Karpas-422 (cell line): ENCODE results near the gene ZNF683. TPM values are rescaled to one million over a fixed set of nuclear protein-coding genes. Genes with fewer than 3 reads are reported as not detected.
"Not testable (repeated sequence)": the region's sequence is repeated elsewhere in the genome, so short reads cannot be mapped to it uniquely, and the experiment has no call there.

ENCODE experiments used
- DNase-seq: peaks from one replicate; pipeline ENCODE4 v3.0.0-alpha.2; 2015
- H2AFZ ChIP-seq: fragments of 200-600 bp; sonication (generic); 2 replicates; pipeline ENCODE4 v1.6.1; 2014; ENCODE audit warnings: antibody characterized with exemption, low read length, mixed read lengths
- H3K27ac ChIP-seq: fragments of 200-600 bp; sonication (generic); 2 replicates; pipeline ENCODE4 v1.5.1; 2014; ENCODE audit warnings: mild to moderate bottlenecking, low read length, moderate library complexity
- H3K27me3 ChIP-seq: fragments of 200-600 bp; sonication (generic); 2 replicates; pipeline ENCODE4 v1.6.1; 2014; ENCODE audit warnings: low read length, mixed read lengths
- H3K36me3 ChIP-seq: fragments of 200-600 bp; sonication (generic); 2 replicates; pipeline ENCODE4 v1.6.1; 2014; ENCODE audit warnings: low read length, mixed read lengths; ENCODE audit not compliant: insufficient read depth
- H3K4me1 ChIP-seq: fragments of 200-600 bp; sonication (generic); 2 replicates; pipeline ENCODE4 v1.6.1; 2014; ENCODE audit warnings: mild to moderate bottlenecking, low read length, mixed read lengths
- H3K4me2 ChIP-seq: fragments of 200-600 bp; sonication (generic); 2 replicates; pipeline ENCODE4 v1.6.1; 2014; ENCODE audit warnings: low read length, low read depth, mild to moderate bottlenecking; ENCODE audit not compliant: poor library complexity, severe bottlenecking
- H3K4me3 ChIP-seq: fragments of 200-600 bp; sonication (generic); 2 replicates; pipeline ENCODE4 v1.5.1; 2014; ENCODE audit warnings: mild to moderate bottlenecking, antibody characterized with exemption, low read length, mixed read lengths
- H3K79me2 ChIP-seq: fragments of 200-600 bp; sonication (generic); 2 replicates; pipeline ENCODE4 v1.6.1; 2014; ENCODE audit warnings: mild to moderate bottlenecking, low read length, mixed read lengths
- H3K9ac ChIP-seq: fragments of 200-600 bp; sonication (generic); 2 replicates; pipeline ENCODE4 v1.6.0; 2014; ENCODE audit warnings: low read length
- H3K9me2 ChIP-seq: fragments of 200-600 bp; sonication (generic), shearing (Covaris generic); replicated peaks from 2 replicates; pipeline ENCODE4 v1.6.0; 2014; ENCODE audit warnings: mild to moderate bottlenecking, low read length, moderate library complexity; ENCODE audit not compliant: insufficient read depth
- H3K9me3 ChIP-seq: fragments of 300-700, 200-600 bp; sonication (generic); 2 replicates; pipeline ENCODE4 v1.6.1; 2014; ENCODE audit warnings: low read length, mixed read lengths
- H4K20me1 ChIP-seq: fragments of 200-600 bp; sonication (generic); 2 replicates; pipeline ENCODE4 v1.6.1; 2014; ENCODE audit warnings: mild to moderate bottlenecking, antibody characterized with exemption, low read length, low read depth; ENCODE audit not compliant: insufficient read depth
- total RNA-seq: library from RNA; depleted of rRNA; stranded (reverse); fragments of >200 nt; shearing (Covaris generic); gene quantifications from 2 replicates; pipeline ENCODE4 v1.2.3, GENCODE V29; 2014; ENCODE audit warnings: low replicate concordance

Gene ZNF683
- total RNA-seq, 1 experiment from 2014 or later, result not detected

GRCh38 chr1:26391450-26391849 is 18.9 kb upstream of the ZNF683 start:
- no peaks in the 10 kb centered on the region for H3K4me1 ChIP-seq

GRCh38 chr1:26389604-26390247 is 17.2 kb upstream of the ZNF683 start:
- no peak for DNase-seq
- Histone ChIP-seq H3K4me1 (no peaks in the 10 kb centered on the region), H3K27me3 (no peaks in the 10 kb centered on the region), H3K4me3 (no peak overlapping the region), H3K4me2 (no peak overlapping the region), H3K9ac (no peak overlapping the region), H3K36me3 (no peaks in the 10 kb centered on the region), H3K9me2 (no peaks in the 10 kb centered on the region), H2AFZ (no peak overlapping the region), H4K20me1 (no peaks in the 10 kb centered on the region), H3K9me3 (no peaks in the 10 kb centered on the region), H3K27ac (no peak overlapping the region), H3K79me2 (no peaks in the 10 kb centered on the region)

More at GRCh38 chr1:26391450-26391849, 18.9 kb upstream of the ZNF683 start:
- H3K9me2 ChIP-seq, result no peaks in the 10 kb centered on the region
- H3K27ac ChIP-seq, result no peak overlapping the region
- H2AFZ ChIP-seq, result no peak overlapping the region
- H3K4me2 ChIP-seq, result no peak overlapping the region
- H3K9ac ChIP-seq, result no peak overlapping the region
- H3K27me3 ChIP-seq, result no peaks in the 10 kb centered on the region
- no peaks in the 10 kb centered on the region for H4K20me1 ChIP-seq
- no peaks in the 10 kb centered on the region for H3K79me2 ChIP-seq
- H3K36me3 ChIP-seq, result no peaks in the 10 kb centered on the region
- H3K4me3 ChIP-seq, result no peak overlapping the region
- peak; percentile 77 for DNase-seq
- no peaks in the 10 kb centered on the region for H3K9me3 ChIP-seq

DNA sequence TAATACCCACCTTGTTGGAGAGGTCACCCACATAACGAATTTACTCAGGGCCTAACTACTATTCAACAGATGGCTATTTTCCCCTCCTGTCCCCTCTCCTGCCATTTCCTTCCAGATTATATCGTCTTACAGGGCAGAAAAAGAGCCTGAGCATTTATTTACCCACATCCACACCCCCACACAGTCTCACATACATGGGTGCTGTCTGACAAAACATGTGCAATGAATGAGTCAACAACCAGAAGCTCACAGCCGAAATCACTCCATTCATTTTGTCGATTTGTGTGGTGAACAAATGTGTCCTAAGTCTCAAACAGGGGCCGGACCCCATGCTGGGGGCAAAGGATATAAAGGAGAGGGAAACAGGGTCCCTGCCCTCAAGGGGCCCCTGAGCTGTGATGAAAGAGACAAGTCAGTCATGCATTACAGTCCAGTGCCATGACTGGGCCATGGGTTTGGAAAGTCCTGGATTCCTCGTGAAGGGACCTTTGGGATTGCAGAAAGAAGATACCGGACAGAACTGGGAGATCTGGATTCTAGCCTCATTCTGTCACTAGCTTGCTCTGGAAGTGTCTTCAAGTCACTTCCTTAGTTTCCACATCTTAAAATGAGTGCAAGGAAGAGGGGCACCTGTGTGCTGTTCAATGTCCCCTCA is 16.4 kb upstream of the ZNF683 start:
- H3K27ac ChIP-seq, result no peak overlapping the region
- H4K20me1 ChIP-seq, result no peaks in the 10 kb centered on the region
- no peak overlapping the region for H3K4me2 ChIP-seq
- H3K9me2 ChIP-seq, result no peaks in the 10 kb centered on the region
- no peaks in the 10 kb centered on the region for H3K4me1 ChIP-seq
- no peaks in the 10 kb centered on the region for H3K27me3 ChIP-seq
- H3K4me3 ChIP-seq, result no peak overlapping the region
- H3K9ac ChIP-seq, result no peak overlapping the region
- H3K36me3 ChIP-seq, result no peaks in the 10 kb centered on the region
- H3K79me2 ChIP-seq, result no peaks in the 10 kb centered on the region
- DNase-seq, result no peak
- H3K9me3 ChIP-seq, result no peaks in the 10 kb centered on the region
- H2AFZ ChIP-seq, result no peak overlapping the region

DNA sequence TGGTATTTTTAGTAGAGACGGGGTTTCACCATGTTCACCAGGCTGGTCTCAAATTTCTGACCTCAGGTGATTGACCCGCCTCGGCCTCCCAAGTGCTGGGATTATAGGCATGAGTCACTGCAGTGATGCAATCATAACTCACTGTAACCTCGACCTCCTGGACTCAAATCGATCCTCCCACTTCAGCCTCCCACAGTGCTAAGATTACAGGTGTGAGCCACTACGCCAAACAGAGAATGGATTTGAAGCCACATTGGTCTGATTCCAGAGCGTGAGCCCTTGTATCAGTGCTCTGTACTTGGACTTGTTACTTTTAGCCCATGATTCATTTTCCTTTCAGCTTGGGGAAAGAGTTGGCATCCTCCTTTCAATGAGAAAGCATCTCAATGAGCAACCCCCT is 14.9 kb upstream of the ZNF683 start:
- no peaks in the 10 kb centered on the region for H3K9me3 ChIP-seq
- H3K4me1 ChIP-seq, result no peaks in the 10 kb centered on the region
- H3K4me2 ChIP-seq, result no peak overlapping the region
- H3K9me2 ChIP-seq, result no peaks in the 10 kb centered on the region
- no peak overlapping the region for H2AFZ ChIP-seq
- H3K27ac ChIP-seq, result no peak overlapping the region
- H3K36me3 ChIP-seq, result no peaks in the 10 kb centered on the region
- H3K4me3 ChIP-seq, result no peak overlapping the region
- no peaks in the 10 kb centered on the region for H3K79me2 ChIP-seq
- H3K27me3 ChIP-seq, result no peaks in the 10 kb centered on the region
- no peak overlapping the region for H3K9ac ChIP-seq
- H4K20me1 ChIP-seq, result no peaks in the 10 kb centered on the region
- peak; percentile 35 for DNase-seq

GRCh38 chr1:26385063-26385462 is 12.5 kb upstream of the ZNF683 start:
- not testable (repeated sequence) for H4K20me1 ChIP-seq, H3K4me2 ChIP-seq, H3K4me1 ChIP-seq

DNA sequence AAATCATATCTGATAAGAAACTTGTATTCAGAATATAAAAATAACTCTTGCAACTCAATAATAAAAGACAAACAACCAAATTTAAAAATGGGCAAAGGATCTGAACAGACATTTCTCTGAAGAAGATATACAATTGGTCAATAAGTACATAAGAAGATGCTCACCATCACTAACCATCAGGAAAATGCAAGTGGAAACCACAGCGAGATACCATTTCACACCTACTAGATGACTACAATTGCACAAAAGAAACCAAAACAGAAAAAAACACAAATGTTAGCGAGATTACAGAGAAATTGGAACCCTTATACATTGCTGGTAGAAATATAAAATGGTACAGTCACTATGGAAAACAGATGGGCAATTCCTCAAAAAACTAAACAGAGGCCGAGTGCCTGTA is 11.5 kb upstream of the ZNF683 start:
- Histone ChIP-seq H3K4me2 (no peak overlapping the region), H2AFZ (no peak overlapping the region), H3K36me3 (no peaks in the 10 kb centered on the region), H4K20me1 (no peaks in the 10 kb centered on the region), H3K9ac (no peak overlapping the region), H3K9me2 (no peaks in the 10 kb centered on the region), H3K4me3 (no peak overlapping the region), H3K9me3 (no peaks in the 10 kb centered on the region), H3K27ac (no peak overlapping the region), H3K4me1 (no peaks in the 10 kb centered on the region), H3K27me3 (no peaks in the 10 kb centered on the region), H3K79me2 (no peaks in the 10 kb centered on the region)
- peak; percentile 26 for DNase-seq

More at GRCh38 chr1:26385063-26385462, 12.5 kb upstream of the ZNF683 start:
- not testable (repeated sequence) for H3K4me3 ChIP-seq, H3K9me3 ChIP-seq, H3K27ac ChIP-seq, H3K36me3 ChIP-seq, H3K79me2 ChIP-seq, H2AFZ ChIP-seq, H3K27me3 ChIP-seq, H3K9ac ChIP-seq, H3K9me2 ChIP-seq
- DNase-seq, result peak; percentile 23

- DNase-seq, result peak; percentile 9
- Histone ChIP-seq H3K36me3 (no peaks in the 10 kb centered on the region), H3K27ac (no peak overlapping the region), H3K4me1 (no peaks in the 10 kb centered on the region), H2AFZ (no peak overlapping the region), H3K4me3 (no peak overlapping the region), H3K9me3 (no peaks in the 10 kb centered on the region), H3K9me2 (no peaks in the 10 kb centered on the region), H3K9ac (no peak overlapping the region), H3K27me3 (no peaks in the 10 kb centered on the region), H4K20me1 (no peaks in the 10 kb centered on the region), H3K4me2 (no peak overlapping the region), H3K79me2 (no peaks in the 10 kb centered on the region)
Measured at GRCh38 chr1:26378879-26379251, 6.3 kb upstream of the ZNF683 start.

DNA sequence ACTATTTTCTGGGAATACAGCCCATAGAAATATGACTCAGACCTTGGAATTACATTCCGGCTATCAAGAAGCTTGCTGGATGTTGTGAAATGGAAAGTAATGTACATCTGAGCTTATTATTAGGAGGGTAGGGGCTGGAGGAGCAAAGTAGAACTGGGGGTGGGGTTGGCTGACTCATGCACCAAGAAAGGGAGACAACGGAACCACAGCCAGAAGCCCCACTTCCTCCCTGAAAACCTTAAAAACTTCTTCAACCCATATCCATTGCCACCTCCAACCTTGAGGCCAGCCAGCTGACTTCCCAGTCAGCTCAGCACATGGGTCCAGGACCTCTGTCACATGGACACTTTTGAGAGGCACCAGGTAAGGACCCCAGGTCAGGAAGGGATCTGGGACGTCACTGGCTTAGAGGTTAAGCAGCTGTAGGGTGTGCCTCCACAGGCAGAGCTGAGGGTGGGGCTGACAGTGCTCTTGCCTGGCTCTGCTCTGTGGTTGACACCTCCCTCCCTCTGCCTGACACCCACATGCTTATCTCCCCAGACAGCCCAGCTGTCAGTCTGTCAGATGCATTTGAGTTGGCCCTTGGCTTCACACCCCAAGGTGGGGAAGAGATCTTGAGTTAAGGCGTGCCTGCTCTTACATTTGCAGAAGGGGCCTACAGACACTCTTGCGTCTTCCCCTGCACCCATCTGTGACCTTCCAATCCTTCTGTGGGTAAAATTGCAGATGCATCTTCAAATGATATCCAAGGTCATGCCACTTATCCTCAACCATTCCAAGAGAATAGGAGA is 5.7 kb upstream of the ZNF683 start:
- no peaks in the 10 kb centered on the region for H3K27me3 ChIP-seq
- no peak overlapping the region for H3K4me3 ChIP-seq
- no peaks in the 10 kb centered on the region for H3K36me3 ChIP-seq
- H3K4me2 ChIP-seq, result no peak overlapping the region
- H3K9me2 ChIP-seq, result no peaks in the 10 kb centered on the region
- H3K9me3 ChIP-seq, result no peaks in the 10 kb centered on the region
- DNase-seq, result peak; percentile 26
- no peak overlapping the region for H3K9ac ChIP-seq
- no peaks in the 10 kb centered on the region for H3K79me2 ChIP-seq
- no peak overlapping the region for H3K27ac ChIP-seq
- no peaks in the 10 kb centered on the region for H3K4me1 ChIP-seq
- no peaks in the 10 kb centered on the region for H4K20me1 ChIP-seq
- no peak overlapping the region for H2AFZ ChIP-seq
